IMR-90 (cell line): ENCODE data around the gene DYNLT3. TPM values are rescaled to one million over a fixed set of nuclear protein-coding genes. Genes with fewer than 3 reads are reported as not detected.

Source experiments
- ATAC-seq: fragments of 200-7000 bp; cut with Tn5 transposase; 2 replicates; pipeline ENCODE4 v1.9.1; 2020; ENCODE audit warnings: low read depth, mild to moderate bottlenecking, moderate library complexity
- BruUV-seq: library from RNA; stranded (reverse); fragments of 400-500 nt; replicated peaks from 2 replicates; lab custom pipeline; 2021; lab: Mats Ljungman, UMichigan
- CTCF ChIA-PET: fragments of 300-600 bp; formaldehyde crosslinking; extraction: SDS; loops from one replicate; lab custom pipeline; 2021; ENCODE audit warnings: antibody characterized with exemption; lab: Yijun Ruan, JAX
- POLR2A ChIA-PET: fragments of 300-600 bp; sonication (Branson Sonifier 250); formaldehyde crosslinking; loops from one replicate; lab custom pipeline; 2022; ENCODE audit warnings: antibody characterized with exemption; ENCODE audit not compliant: unreplicated experiment; lab: Charles Lee
- DNase-seq: peaks from one replicate; pipeline ENCODE4 v3.0.0; 2013
- H2AFZ ChIP-seq: replicated peaks from 2 replicates; pipeline ENCODE3; 2013; ENCODE audit warnings: low read length, mild to moderate bottlenecking; ENCODE audit not compliant: poor library complexity
- H2AK5ac ChIP-seq: 2 replicates; pipeline ENCODE4 v1.6.1; 2013; ENCODE audit warnings: low read depth, low read length, inconsistent platforms
- H2AK9ac ChIP-seq: replicated peaks from 2 replicates; pipeline ENCODE3; 2013; ENCODE audit warnings: mild to moderate bottlenecking, low read depth, low read length, moderate library complexity; ENCODE audit not compliant: poor library complexity
- H2BK120ac ChIP-seq: 2 replicates; pipeline ENCODE4 v1.6.1; 2013; ENCODE audit warnings: low read depth, low read length, inconsistent platforms
- H2BK15ac ChIP-seq: 3 replicates; pipeline ENCODE4 v1.6.1; 2013; ENCODE audit warnings: low read depth, low read length, inconsistent platforms
- H2BK20ac ChIP-seq: 2 replicates; pipeline ENCODE4 v1.6.1; 2013; ENCODE audit warnings: low read depth, mild to moderate bottlenecking, inconsistent platforms, low read length, moderate library complexity
- H2BK5ac ChIP-seq: 2 replicates; pipeline ENCODE4 v1.6.1; 2013; ENCODE audit warnings: mild to moderate bottlenecking, low read depth, low read length, inconsistent platforms; ENCODE audit not compliant: poor library complexity, severe bottlenecking
- H3K14ac ChIP-seq: replicated peaks from 2 replicates; pipeline ENCODE4 v1.6.1; 2013; ENCODE audit warnings: low read depth, low read length, inconsistent platforms
- H3K18ac ChIP-seq: 2 replicates; pipeline ENCODE4 v1.6.1; 2013; ENCODE audit warnings: low read depth, low read length, control low read depth
- H3K23ac ChIP-seq: 2 replicates; pipeline ENCODE4 v1.6.1; 2013; ENCODE audit warnings: low read depth, low read length, inconsistent platforms
- H3K27ac ChIP-seq: 2 replicates; pipeline ENCODE4 v1.5.1; 2013; ENCODE audit warnings: mild to moderate bottlenecking, control low read depth, low read length; ENCODE audit not compliant: insufficient read depth
- H3K27me3 ChIP-seq: 2 replicates; pipeline ENCODE4 v1.6.1; 2013; ENCODE audit warnings: low read length; ENCODE audit not compliant: control insufficient read depth, insufficient read depth
- H3K36me3 ChIP-seq: 2 replicates; pipeline ENCODE4 v1.6.1; 2013; ENCODE audit warnings: low read length, mixed read lengths; ENCODE audit not compliant: control insufficient read depth, insufficient read depth
- H3K4ac ChIP-seq: 2 replicates; pipeline ENCODE4 v1.6.1; 2013; ENCODE audit warnings: low read depth, low read length, inconsistent platforms
- H3K4me1 ChIP-seq: 2 replicates; pipeline ENCODE4 v1.6.1; 2013; ENCODE audit warnings: low read length, mixed read lengths; ENCODE audit not compliant: control insufficient read depth, insufficient read depth
- H3K4me2 ChIP-seq: 2 replicates; pipeline ENCODE4 v1.6.1; 2013; ENCODE audit warnings: low read depth, mild to moderate bottlenecking, control low read depth, low read length, moderate library complexity
- H3K4me3 ChIP-seq: 2 replicates; pipeline ENCODE4 v1.5.1; 2013; ENCODE audit warnings: low read depth, mild to moderate bottlenecking, control low read depth, low read length, moderate library complexity; ENCODE audit not compliant: insufficient read depth
- H3K56ac ChIP-seq: 2 replicates; pipeline ENCODE4 v1.6.1; 2013; ENCODE audit warnings: low read length, inconsistent platforms; ENCODE audit not compliant: insufficient read depth; ENCODE audit errors: extremely low read depth
- H3K79me1 ChIP-seq, 2 experiments: 2 replicates each; pipeline ENCODE4 v1.6.1; 2013; ENCODE audit warnings: low read length in 2 of 2, inconsistent platforms in 1 of 2, low read depth in 1 of 2
- H3K9ac ChIP-seq: 2 replicates; pipeline ENCODE4 v1.6.1; 2013; ENCODE audit warnings: low read depth, low read length, control low read depth
- H3K9me1 ChIP-seq: 2 replicates; pipeline ENCODE4 v1.6.1; 2013; ENCODE audit warnings: low read length, inconsistent platforms; ENCODE audit not compliant: insufficient read depth
- H3K9me3 ChIP-seq: 2 replicates; pipeline ENCODE4 v1.6.1; 2013; ENCODE audit warnings: low read length; ENCODE audit not compliant: control insufficient read depth, insufficient read depth
- H4K20me1 ChIP-seq: 2 replicates; pipeline ENCODE4 v1.6.1; 2013; ENCODE audit warnings: low read length, inconsistent platforms; ENCODE audit not compliant: insufficient read depth
- H4K5ac ChIP-seq: 2 replicates; pipeline ENCODE4 v1.6.1; 2013; ENCODE audit warnings: mild to moderate bottlenecking, low read depth, low read length, control low read depth
- H4K8ac ChIP-seq, 2 experiments: 2 replicates each; pipeline ENCODE4 v1.6.1; 2013; ENCODE audit warnings: low read depth in 2 of 2, low read length in 2 of 2, control low read depth in 1 of 2, inconsistent platforms in 1 of 2
- H4K91ac ChIP-seq: 2 replicates; pipeline ENCODE4 v1.6.1; 2013; ENCODE audit warnings: low read depth, low read length, inconsistent platforms; ENCODE audit not compliant: insufficient read depth
- SMC3 ChIP-seq: fragments of 150-350 bp; IDR thresholded peaks from 2 replicates; pipeline ENCODE4 v1.6.1; 2016; ENCODE audit warnings: low read depth, mild to moderate bottlenecking, antibody characterized with exemption, low read length, moderate library complexity
- WGBS, 2 experiments: methylation state at CpG; one replicate each; pipeline versions ENCODE4 v1.1.5 to v1.1.7; 2013; ENCODE audit warnings: missing lambda C conversion rate in 2 of 2; ENCODE audit not compliant: insufficient read length in 1 of 2; ENCODE audit errors: extremely low coverage in 2 of 2; 5-methylcytosine and 5-hydroxymethylcytosine counted together
- dilution Hi-C: fragments of 300-500 bp; cut with HindIII; formaldehyde crosslinking; loops from one replicate; pipeline ENCODE4 v1.14.3; 2018; ENCODE audit warnings: low sequenced_read_pairs; ENCODE audit not compliant: unreplicated experiment
- in situ Hi-C: fragments of 300-500 bp; cut with MboI; formaldehyde crosslinking; loops from 3 replicates; pipeline ENCODE4 v1.14.3; 2019; ENCODE audit warnings: low sequenced_read_pairs, inconsistent platforms, mixed read lengths
- intact Hi-C: fragments of 100-400 bp; cut with micrococcal nuclease; formaldehyde crosslinking; loops from 2 replicates; pipeline ENCODE4 v1.10.0; 2022
- polyA plus RNA-seq, 3 experiments: library from polyadenylated mRNA; depleted of rRNA; stranded (reverse); fragments of >200 nt; gene quantifications; 2 replicates each; pipeline ENCODE4 v1.2.3, GENCODE V29; 2012; ENCODE audit warnings: low replicate concordance in 1 of 3
- total RNA-seq: library from RNA; depleted of rRNA; stranded (reverse); fragments of >200 nt; gene quantifications from 2 replicates; pipeline ENCODE4 v1.2.3, GENCODE V29; 2012
- TF ChIP-seq, protein P1 (sequence below): fragments of 150-350 bp; IDR thresholded peaks from 2 replicates; pipeline ENCODE4 v1.6.1; 2016; ENCODE audit warnings: low read depth, mild to moderate bottlenecking, low read length, moderate library complexity, borderline replicate concordance

DYNLT3 gene
- total and polyA plus RNA-seq, 2 of the 4 experiments (the other 2 are of a cell fraction), result 15.7 to 18.8 TPM

DNA sequence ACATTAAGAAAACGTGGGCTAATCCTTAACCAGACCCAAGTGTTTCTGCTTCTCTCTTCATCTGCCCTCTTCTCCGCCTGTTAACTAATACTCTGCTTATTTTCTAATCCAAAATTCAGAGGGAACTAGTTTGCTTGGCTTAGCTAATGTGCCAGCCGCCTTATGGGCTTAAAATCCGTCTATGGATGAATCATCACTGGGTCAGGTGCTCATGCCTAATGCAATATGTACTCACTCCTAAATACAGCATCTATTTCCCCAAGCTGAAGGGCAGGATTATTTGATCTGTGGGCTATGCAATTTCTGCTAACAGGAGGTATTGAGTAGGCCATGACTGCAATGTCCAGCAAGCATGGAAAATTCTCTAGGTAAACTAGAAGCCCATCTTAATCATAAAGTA is 12.4 kb downstream of the DYNLT3 start:
- BruUV-seq, result no TSS peak
- H3K27ac ChIP-seq, result no peak overlapping the region
- no peak overlapping the region for H3K9ac ChIP-seq
- no peak overlapping the region for H3K4ac ChIP-seq
- H3K4me2 ChIP-seq, result no peak overlapping the region
- H3K4me1 ChIP-seq, result peaks cover 2% of the 10 kb centered on the region; the same call in 1 of the 2 replicates
- no peak overlapping the region for H3K4me3 ChIP-seq
- H2BK120ac ChIP-seq, result no peak overlapping the region
- no peak overlapping the region for H3K23ac ChIP-seq
- no peaks in the 10 kb centered on the region for H3K36me3 ChIP-seq
- POLR2A ChIA-PET, result no interaction called here
- H4K20me1 ChIP-seq, result no peaks in the 10 kb centered on the region
- no peak overlapping the region for H4K91ac ChIP-seq
- H3K18ac ChIP-seq, result no peak overlapping the region
- ATAC-seq (no peak), DNase-seq (no peak)
- TF ChIP-seq SMC3, result no peak
- TF ChIP-seq, protein P1, sequence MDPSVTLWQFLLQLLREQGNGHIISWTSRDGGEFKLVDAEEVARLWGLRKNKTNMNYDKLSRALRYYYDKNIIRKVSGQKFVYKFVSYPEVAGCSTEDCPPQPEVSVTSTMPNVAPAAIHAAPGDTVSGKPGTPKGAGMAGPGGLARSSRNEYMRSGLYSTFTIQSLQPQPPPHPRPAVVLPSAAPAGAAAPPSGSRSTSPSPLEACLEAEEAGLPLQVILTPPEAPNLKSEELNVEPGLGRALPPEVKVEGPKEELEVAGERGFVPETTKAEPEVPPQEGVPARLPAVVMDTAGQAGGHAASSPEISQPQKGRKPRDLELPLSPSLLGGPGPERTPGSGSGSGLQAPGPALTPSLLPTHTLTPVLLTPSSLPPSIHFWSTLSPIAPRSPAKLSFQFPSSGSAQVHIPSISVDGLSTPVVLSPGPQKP, result no peak
- no peaks in the 10 kb centered on the region for H3K79me1 ChIP-seq
- CTCF ChIA-PET, result interaction anchor here (0.6 kb wide), 1 partner anchor 88 kb away, joined by 3 read pairs; no protein-coding TSS in a partner anchor
- peaks cover 2% of the 10 kb centered on the region; the same call in 1 of the 2 replicates for H3K9me3 ChIP-seq
- in situ Hi-C loops, result no loop called here
- dilution Hi-C loops, result no loop called here
- WGBS, 2 experiments, result no CpG with 5 or more reads among the region's 4 CpGs
- no peak overlapping the region for H2BK5ac ChIP-seq
- H2AK5ac ChIP-seq, result no peak overlapping the region
- H4K5ac ChIP-seq, result no peak overlapping the region
- H3K27me3 ChIP-seq, result no peaks in the 10 kb centered on the region
- H4K8ac ChIP-seq, result no peak overlapping the region
- H2BK15ac ChIP-seq, result no peak overlapping the region
- no peak overlapping the region for H3K14ac ChIP-seq
- no peak overlapping the region for H2BK20ac ChIP-seq
- no peak overlapping the region for H3K56ac ChIP-seq
- no peak overlapping the region for H2AK9ac ChIP-seq
- H3K9me1 ChIP-seq, result no peaks in the 10 kb centered on the region
- H2AFZ ChIP-seq, result no peak overlapping the region
- intact Hi-C loops, result no loop called here
